AG04450 (cell line): Measurements from ENCODE around the gene NCOA1. TPM values are rescaled to one million over a fixed set of nuclear protein-coding genes. Genes with fewer than 3 reads are reported as not detected.
"Not testable (repeated sequence)": the region's sequence is repeated elsewhere in the genome, so short reads cannot be mapped to it uniquely, and the experiment has no call there.

ENCODE experiments used
- CTCF ChIA-PET: fragments of 300-600, 350-600 bp; formaldehyde crosslinking; extraction: SDS; loops from one replicate; lab custom pipeline; 2022; ENCODE audit warnings: antibody characterized with exemption, inconsistent platforms; lab: Charles Lee
- POLR2A ChIA-PET: fragments of 350-600 bp; formaldehyde crosslinking; extraction: SDS; loops from one replicate; lab custom pipeline; 2021; ENCODE audit warnings: antibody characterized with exemption, inconsistent platforms; lab: Yijun Ruan, JAX
- DNase-seq: peaks from one replicate; pipeline ENCODE4 v3.0.0-alpha.2; 2011; ENCODE audit warnings: low read depth, low spot score
- H3K27ac ChIP-seq: one replicate; pipeline ENCODE4 v1.5.1; 2012; ENCODE audit warnings: low read depth, low read length, control low read depth
- H3K27me3 ChIP-seq: one replicate; pipeline ENCODE4 v1.6.0; 2012; ENCODE audit warnings: low read length; ENCODE audit not compliant: control insufficient read depth, insufficient read depth
- H3K4me3 ChIP-seq: 2 replicates; pipeline ENCODE4 v1.5.1; 2011; ENCODE audit warnings: mild to moderate bottlenecking, low read depth, low read length, control low read depth
- H3K9me3 ChIP-seq: 2 replicates; pipeline ENCODE4 v1.5.1; 2012; ENCODE audit warnings: low read length; ENCODE audit not compliant: control insufficient read depth, insufficient read depth
- polyA plus RNA-seq: library from polyadenylated mRNA; depleted of rRNA; stranded (reverse); fragments of >200 nt; gene quantifications from 2 replicates; pipeline ENCODE4 v1.2.3, GENCODE V29; 2011
- TF ChIP-seq, protein P1 (sequence below): IDR thresholded peaks from 2 replicates; pipeline ENCODE4 v1.5.1; 2011; ENCODE audit warnings: low read depth, low read length, control low read depth, inconsistent platforms

The NCOA1 gene
- polyA plus RNA-seq, 1 experiment: 20.8 TPM

- H3K4me3 ChIP-seq: peak overlapping the region; percentile 97
- no peaks in the 10 kb centered on the region for H3K9me3 ChIP-seq
- ChIA-PET CTCF (interaction anchor here (0.5 to 3.3 kb wide), 18 partner anchors 8 to 382 kb away, joined by 3 to 22 read pairs (median 4); no protein-coding TSS in a partner anchor), POLR2A (interaction anchor here (0.6 to 1.1 kb wide), 7 partner anchors 13 to 301 kb away, joined by 3 to 4 read pairs (median 3); partner anchors contain the start of gene NCOA1)
- TF ChIP-seq, protein P1, sequence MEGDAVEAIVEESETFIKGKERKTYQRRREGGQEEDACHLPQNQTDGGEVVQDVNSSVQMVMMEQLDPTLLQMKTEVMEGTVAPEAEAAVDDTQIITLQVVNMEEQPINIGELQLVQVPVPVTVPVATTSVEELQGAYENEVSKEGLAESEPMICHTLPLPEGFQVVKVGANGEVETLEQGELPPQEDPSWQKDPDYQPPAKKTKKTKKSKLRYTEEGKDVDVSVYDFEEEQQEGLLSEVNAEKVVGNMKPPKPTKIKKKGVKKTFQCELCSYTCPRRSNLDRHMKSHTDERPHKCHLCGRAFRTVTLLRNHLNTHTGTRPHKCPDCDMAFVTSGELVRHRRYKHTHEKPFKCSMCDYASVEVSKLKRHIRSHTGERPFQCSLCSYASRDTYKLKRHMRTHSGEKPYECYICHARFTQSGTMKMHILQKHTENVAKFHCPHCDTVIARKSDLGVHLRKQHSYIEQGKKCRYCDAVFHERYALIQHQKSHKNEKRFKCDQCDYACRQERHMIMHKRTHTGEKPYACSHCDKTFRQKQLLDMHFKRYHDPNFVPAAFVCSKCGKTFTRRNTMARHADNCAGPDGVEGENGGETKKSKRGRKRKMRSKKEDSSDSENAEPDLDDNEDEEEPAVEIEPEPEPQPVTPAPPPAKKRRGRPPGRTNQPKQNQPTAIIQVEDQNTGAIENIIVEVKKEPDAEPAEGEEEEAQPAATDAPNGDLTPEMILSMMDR: no peak
- DNase-seq: no peak
- H3K27me3 ChIP-seq: no peaks in the 10 kb centered on the region
- peak overlapping the region; percentile 94 for H3K27ac ChIP-seq
Observed at GRCh38 chr2:24792542-24792873, 301.5 kb downstream of the NCOA1 start.

DNA sequence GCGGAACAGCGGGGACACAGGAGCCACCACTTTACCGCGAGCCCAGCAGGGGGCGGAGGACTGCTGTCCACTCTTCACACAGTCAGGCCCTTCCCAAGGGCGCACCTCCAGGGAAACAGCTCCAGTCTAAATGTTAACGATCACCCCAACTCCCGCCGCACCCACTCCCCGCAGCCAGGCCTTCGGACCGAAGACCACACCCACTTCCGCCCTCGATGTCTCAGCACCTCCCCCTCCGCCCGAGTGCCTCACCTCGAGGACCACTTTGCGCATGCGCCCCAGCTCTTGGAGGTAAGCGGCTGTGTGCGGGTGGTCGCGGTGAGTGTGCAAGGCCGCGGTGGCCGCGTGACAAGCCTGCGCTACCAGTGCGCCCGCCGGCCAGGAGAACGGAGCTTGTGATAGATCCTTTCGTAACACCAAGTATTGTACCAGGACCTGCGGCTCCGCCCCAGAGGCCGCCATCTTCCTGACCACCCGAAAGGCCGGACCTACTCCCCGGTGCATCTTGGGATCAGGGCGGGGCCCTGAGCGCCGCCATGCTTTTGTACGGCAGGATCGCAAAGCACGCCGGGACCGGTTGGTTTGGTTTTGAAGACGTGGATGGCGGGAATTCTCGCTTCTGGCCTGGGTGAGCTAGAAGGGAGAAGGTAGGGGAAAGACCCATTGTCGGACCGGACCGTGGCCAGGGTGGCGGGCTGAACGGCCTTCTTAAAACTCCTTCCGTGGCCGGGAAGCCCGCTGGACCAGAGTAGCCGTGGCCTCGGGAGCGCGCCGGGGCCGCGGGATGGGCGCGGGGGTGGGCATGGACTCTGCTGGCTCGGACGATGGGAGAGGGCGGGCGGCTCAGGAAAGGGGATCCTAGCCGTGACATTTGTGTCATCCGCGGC lies 302.1 kb downstream of the NCOA1 start, which contains the start of the genes CENPO and PTRHD1:
Gene CENPO, plus strand, starts transcription at position 552 of the 887 bp plus-strand sequence. CDS start 495 bp downstream, outside the sequence.
Gene PTRHD1, minus strand, starts transcription at position 518 of the 887 bp plus-strand sequence. Its CDS starts 14 bp downstream, at position 504.
- peak; percentile 93 for DNase-seq
- ChIA-PET CTCF (interaction anchor here (0.6 to 3.3 kb wide), 18 partner anchors 9 to 383 kb away, joined by 3 to 22 read pairs (median 4); no protein-coding TSS in a partner anchor), POLR2A (interaction anchor here (0.6 to 1.1 kb wide), 7 partner anchors 13 to 302 kb away, joined by 3 to 4 read pairs (median 3); partner anchors contain the start of gene NCOA1)
- TF ChIP-seq, protein P1: peak; percentile 69
- Histone ChIP-seq H3K27me3 (no peaks in the 10 kb centered on the region), H3K9me3 (no peaks in the 10 kb centered on the region), H3K4me3 (peak within 1 kb of the TSS; percentile 97), H3K27ac (peak within 1 kb of the TSS; percentile 94)

- ChIA-PET CTCF (interaction anchor here (0.8 to 3.3 kb wide), 6 partner anchors 20 to 384 kb away, joined by 3 to 22 read pairs (median 6); no protein-coding TSS in a partner anchor), POLR2A (interaction anchor here (1.1 kb wide), 2 partner anchors 31 to 34 kb away, joined by 3 to 4 read pairs; no protein-coding TSS in a partner anchor)
- Histone ChIP-seq H3K27me3 (no peaks in the 10 kb centered on the region), H3K4me3 (peak overlapping the region; percentile 97), H3K9me3 (no peaks in the 10 kb centered on the region), H3K27ac (peak overlapping the region; percentile 94)
- TF ChIP-seq, protein P1: no peak
- DNase-seq: no peak
Observed at GRCh38 chr2:24793761-24794435, 302.8 kb downstream of the NCOA1 start.

- ChIA-PET CTCF (interaction anchor here (1.3 kb wide), 1 partner anchor 387 kb away, joined by 3 read pairs; no protein-coding TSS in a partner anchor), POLR2A (no interaction called here)
- Histone ChIP-seq H3K27me3 (no peaks in the 10 kb centered on the region), H3K27ac (no peak overlapping the region), H3K4me3 (no peak overlapping the region), H3K9me3 (peaks cover 5% of the 10 kb centered on the region; the same call in 1 of the 2 replicates)
- no peak for DNase-seq
- TF ChIP-seq, protein P1: no peak
Observed at GRCh38 chr2:24797644-24798043, 306.6 kb downstream of the NCOA1 start.

- H3K27ac ChIP-seq, H3K9me3 ChIP-seq, DNase-seq, POLR2A ChIA-PET, H3K4me3 ChIP-seq, CTCF ChIA-PET, H3K27me3 ChIP-seq: not testable (repeated sequence)
Observed at GRCh38 chr2:24800487-24800886, 309.4 kb downstream of the NCOA1 start.

DNA sequence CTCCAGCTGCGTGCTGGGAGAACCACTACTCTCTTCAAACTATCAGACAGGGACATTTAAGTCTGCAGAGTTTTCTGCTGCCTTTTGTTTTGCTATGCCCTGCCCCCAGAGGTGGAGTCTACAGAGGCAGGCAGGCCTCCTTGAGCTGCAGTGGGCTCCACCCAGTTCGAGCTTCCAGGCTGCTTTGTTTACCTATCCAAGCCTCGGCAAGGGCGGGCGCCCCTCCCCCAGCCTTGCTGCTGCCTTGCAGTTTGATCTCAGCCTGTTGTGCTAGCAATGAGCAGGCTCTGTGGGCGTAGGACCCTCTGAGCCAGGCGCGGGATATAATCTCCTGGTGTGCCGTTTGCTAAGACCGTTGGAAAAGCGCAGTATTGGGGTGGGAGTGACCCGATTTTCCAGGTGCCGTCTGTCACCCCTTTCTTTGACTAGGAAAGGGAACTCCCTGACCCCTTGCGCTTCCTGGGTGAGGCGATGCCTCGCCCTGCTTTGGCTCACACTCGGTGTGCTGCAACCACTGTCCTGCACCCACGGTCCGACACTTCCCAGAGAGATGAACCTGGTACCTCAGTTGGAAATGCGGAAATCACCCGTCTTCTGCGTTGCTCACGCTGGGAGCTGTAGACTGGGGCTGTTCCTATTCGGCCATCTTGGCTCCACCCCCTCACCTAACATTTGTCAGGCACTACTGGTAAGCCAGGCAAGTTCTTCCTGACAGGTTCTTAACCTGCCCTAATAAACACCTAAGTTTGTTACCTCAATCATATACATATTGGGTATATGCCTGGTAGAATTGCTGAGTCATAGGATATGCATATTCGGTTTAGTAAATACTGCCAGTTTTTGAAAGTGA lies 315.0 kb downstream of the NCOA1 start:
- H3K4me3 ChIP-seq, DNase-seq, H3K27ac ChIP-seq, CTCF ChIA-PET, H3K27me3 ChIP-seq, H3K9me3 ChIP-seq, POLR2A ChIA-PET: not testable (repeated sequence)
